Mesendoderm (in vitro differentiated cells): ENCODE data around the gene ST3GAL4.
"Not testable (repeated sequence)": the region's sequence is repeated elsewhere in the genome, so short reads cannot be mapped to it uniquely, and the experiment has no call there.

Experiments
- DNase-seq: peaks from one replicate; pipeline ENCODE4 v3.0.0; 2013
- H2AK5ac ChIP-seq: 2 replicates; pipeline ENCODE4 v1.6.1; 2013; ENCODE audit warnings: low read length, inconsistent platforms
- H2BK120ac ChIP-seq: 2 replicates; pipeline ENCODE4 v1.6.1; 2013; ENCODE audit warnings: low read depth, mild to moderate bottlenecking, low read length, moderate library complexity, mixed read lengths
- H2BK15ac ChIP-seq: replicated peaks from 2 replicates; pipeline ENCODE4 v1.6.1; 2013; ENCODE audit warnings: low read depth, mild to moderate bottlenecking, moderate library complexity
- H2BK5ac ChIP-seq: 2 replicates; pipeline ENCODE4 v1.6.1; 2013; ENCODE audit warnings: low read length, inconsistent platforms
- H3K18ac ChIP-seq: 2 replicates; pipeline ENCODE4 v1.6.1; 2013; ENCODE audit warnings: mild to moderate bottlenecking, low read length, mixed read lengths
- H3K23ac ChIP-seq: one replicate; pipeline ENCODE4 v1.6.1; 2013; ENCODE audit warnings: low read length
- H3K27ac ChIP-seq: 2 replicates; pipeline ENCODE4 v1.5.1; 2013; ENCODE audit warnings: low read depth, mild to moderate bottlenecking, inconsistent platforms, low read length, moderate library complexity
- H3K27me3 ChIP-seq: 2 replicates; pipeline ENCODE4 v1.6.1; 2013; ENCODE audit warnings: low read length, control low read depth, mild to moderate bottlenecking, inconsistent platforms; ENCODE audit not compliant: insufficient read depth, poor library complexity
- H3K36me3 ChIP-seq: 2 replicates; pipeline ENCODE4 v1.6.1; 2013; ENCODE audit warnings: low read length, inconsistent platforms; ENCODE audit not compliant: control insufficient read depth, insufficient read depth
- H3K4ac ChIP-seq: one replicate; pipeline ENCODE4 v1.6.1; 2013; ENCODE audit warnings: low read depth, mild to moderate bottlenecking, low read length, moderate library complexity
- H3K4me1 ChIP-seq: 2 replicates; pipeline ENCODE4 v1.6.1; 2013; ENCODE audit warnings: low read depth, low read length, inconsistent platforms; ENCODE audit not compliant: control insufficient read depth
- H3K4me2 ChIP-seq: 2 replicates; pipeline ENCODE4 v1.6.1; 2013; ENCODE audit warnings: low read length
- H3K4me3 ChIP-seq: 2 replicates; pipeline ENCODE4 v1.5.1; 2013; ENCODE audit warnings: mild to moderate bottlenecking, low read length
- H3K56ac ChIP-seq: one replicate; pipeline ENCODE4 v1.6.1; 2013; ENCODE audit warnings: low read length
- H3K79me1 ChIP-seq: 2 replicates; pipeline ENCODE4 v1.6.1; 2013; ENCODE audit warnings: low read length, inconsistent platforms
- H3K79me2 ChIP-seq: 2 replicates; pipeline ENCODE4 v1.6.1; 2013; ENCODE audit warnings: mild to moderate bottlenecking, low read length; ENCODE audit not compliant: control insufficient read depth, insufficient read depth
- H3K9ac ChIP-seq: 2 replicates; pipeline ENCODE4 v1.6.1; 2013; ENCODE audit warnings: low read length, inconsistent platforms
- H4K5ac ChIP-seq: one replicate; pipeline ENCODE4 v1.6.1; 2013; ENCODE audit warnings: low read length
- H4K8ac ChIP-seq: one replicate; pipeline ENCODE4 v1.6.1; 2013; ENCODE audit warnings: low read depth, mild to moderate bottlenecking, control low read depth, low read length, moderate library complexity
- WGBS: extraction: QIAGEN DNeasy Blood & Tissue Kit; methylation state at CpG from one replicate; pipeline ENCODE4 v1.1.7; 2013; ENCODE audit warnings: low lambda C conversion rate, missing lambda C conversion rate; ENCODE audit not compliant: insufficient coverage; ENCODE audit errors: extremely low coverage; 5-methylcytosine and 5-hydroxymethylcytosine counted together

The ST3GAL4 gene

GRCh38 chr11:126391970-126392632 lies 36.6 kb downstream of the ST3GAL4 start:
- no peaks in the 10 kb centered on the region for H3K79me2 ChIP-seq
- H3K79me1 ChIP-seq = peaks cover 2% of the 10 kb centered on the region
- no peak overlapping the region for H3K4ac ChIP-seq
- no peak overlapping the region for H2AK5ac ChIP-seq
- H3K18ac ChIP-seq = no peak overlapping the region
- no peak overlapping the region for H3K4me2 ChIP-seq
- no peaks in the 10 kb centered on the region for H3K4me1 ChIP-seq
- no peak overlapping the region for H3K9ac ChIP-seq
- H3K23ac ChIP-seq = no peak overlapping the region
- no peak overlapping the region for H2BK120ac ChIP-seq
- no peak overlapping the region for H3K56ac ChIP-seq
- no peak overlapping the region for H4K5ac ChIP-seq
- peak; percentile 65 for DNase-seq
- WGBS = no CpG with 5 or more reads among the region's 8 CpGs
- H3K27me3 ChIP-seq = no peaks in the 10 kb centered on the region
- H3K27ac ChIP-seq = no peak overlapping the region
- H2BK15ac ChIP-seq = no peak overlapping the region
- H4K8ac ChIP-seq = no peak overlapping the region
- H3K4me3 ChIP-seq = no peak overlapping the region
- no peak overlapping the region for H2BK5ac ChIP-seq
- no peaks in the 10 kb centered on the region for H3K36me3 ChIP-seq

DNA sequence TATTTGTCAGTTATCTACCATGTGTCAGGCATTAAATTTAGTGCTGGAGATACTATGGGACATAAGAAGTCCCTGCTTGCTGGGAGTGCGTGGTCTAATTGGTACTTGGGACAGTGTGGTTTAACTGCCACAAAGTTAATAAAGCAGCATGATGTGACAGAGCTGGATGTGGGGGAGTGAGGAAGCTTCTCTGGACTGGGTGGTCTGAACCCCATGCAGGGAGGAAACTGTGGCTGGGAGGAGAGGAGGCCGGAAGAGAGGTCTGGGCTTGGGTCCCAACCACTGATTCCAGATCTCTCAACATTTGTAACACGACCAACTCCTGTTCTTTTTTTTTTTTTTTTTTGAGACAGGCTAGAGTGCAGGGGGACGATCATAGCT lies 37.1 kb downstream of the ST3GAL4 start:
- Histone ChIP-seq H2AK5ac (no peak overlapping the region), H3K23ac (no peak overlapping the region), H2BK15ac (no peak overlapping the region), H3K18ac (no peak overlapping the region), H4K8ac (no peak overlapping the region), H4K5ac (no peak overlapping the region), H3K79me2 (no peaks in the 10 kb centered on the region), H3K36me3 (no peaks in the 10 kb centered on the region), H2BK5ac (no peak overlapping the region), H3K27ac (no peak overlapping the region), H3K79me1 (peaks cover 2% of the 10 kb centered on the region), H3K4me2 (no peak overlapping the region), H3K9ac (no peak overlapping the region), H2BK120ac (no peak overlapping the region), H3K56ac (no peak overlapping the region), H3K4me1 (no peaks in the 10 kb centered on the region), H3K27me3 (no peaks in the 10 kb centered on the region), H3K4me3 (no peak overlapping the region), H3K4ac (no peak overlapping the region)
- DNase-seq = no peak
- WGBS = no CpG with 5 or more reads among the region's 4 CpGs

- no peaks in the 10 kb centered on the region for H3K79me2 ChIP-seq
- no peaks in the 10 kb centered on the region for H3K27me3 ChIP-seq
- H2AK5ac ChIP-seq = no peak overlapping the region
- H3K18ac ChIP-seq = no peak overlapping the region
- no peak overlapping the region for H3K4me3 ChIP-seq
- no peak overlapping the region for H3K27ac ChIP-seq
- WGBS = no CpG with 5 or more reads among the region's 5 CpGs
- H3K4ac ChIP-seq = no peak overlapping the region
- H3K79me1 ChIP-seq = peaks cover 2% of the 10 kb centered on the region
- no peak overlapping the region for H3K23ac ChIP-seq
- H2BK5ac ChIP-seq = no peak overlapping the region
- H2BK120ac ChIP-seq = no peak overlapping the region
- no peak overlapping the region for H4K5ac ChIP-seq
- H3K4me1 ChIP-seq = no peaks in the 10 kb centered on the region
- no peak overlapping the region for H3K4me2 ChIP-seq
- H3K9ac ChIP-seq = no peak overlapping the region
- H3K56ac ChIP-seq = no peak overlapping the region
- no peaks in the 10 kb centered on the region for H3K36me3 ChIP-seq
- no peak for DNase-seq
- no peak overlapping the region for H2BK15ac ChIP-seq
- no peak overlapping the region for H4K8ac ChIP-seq
These were observed 37.7 kb downstream of the ST3GAL4 start for GRCh38 chr11:126393143-126393542.

- Histone ChIP-seq H3K79me1 (peaks cover 2% of the 10 kb centered on the region), H3K36me3 (no peaks in the 10 kb centered on the region), H2BK120ac (no peak overlapping the region), H2BK15ac (no peak overlapping the region), H3K27ac (no peak overlapping the region), H2BK5ac (no peak overlapping the region), H3K4me1 (no peaks in the 10 kb centered on the region), H4K8ac (no peak overlapping the region), H3K23ac (no peak overlapping the region), H2AK5ac (no peak overlapping the region), H4K5ac (no peak overlapping the region), H3K18ac (no peak overlapping the region), H3K4ac (no peak overlapping the region), H3K79me2 (no peaks in the 10 kb centered on the region), H3K4me3 (no peak overlapping the region), H3K9ac (no peak overlapping the region), H3K27me3 (no peaks in the 10 kb centered on the region), H3K56ac (no peak overlapping the region), H3K4me2 (no peak overlapping the region)
- DNase-seq = no peak
- no CpG with 5 or more reads among the region's 3 CpGs for WGBS
These were observed 38.5 kb downstream of the ST3GAL4 start for GRCh38 chr11:126394036-126394435.

- not testable (repeated sequence) for H3K4me2 ChIP-seq, H3K27ac ChIP-seq, H3K9ac ChIP-seq, H2AK5ac ChIP-seq, H3K79me1 ChIP-seq, H3K56ac ChIP-seq, H3K36me3 ChIP-seq, H4K5ac ChIP-seq, H3K27me3 ChIP-seq, H3K79me2 ChIP-seq, H3K4me1 ChIP-seq, H3K4ac ChIP-seq, DNase-seq, H4K8ac ChIP-seq, H2BK120ac ChIP-seq, H3K23ac ChIP-seq, H3K18ac ChIP-seq, H3K4me3 ChIP-seq, H2BK5ac ChIP-seq, H2BK15ac ChIP-seq
- no CpG with 5 or more reads among the region's 7 CpGs for WGBS
These were observed 39.2 kb downstream of the ST3GAL4 start for GRCh38 chr11:126394634-126395072.

- no CpG with 5 or more reads among the region's 13 CpGs for WGBS
- H4K5ac ChIP-seq, H3K18ac ChIP-seq, H3K56ac ChIP-seq, H3K36me3 ChIP-seq, H3K4me3 ChIP-seq, H3K27ac ChIP-seq, H2AK5ac ChIP-seq, H3K27me3 ChIP-seq, H3K4ac ChIP-seq, H3K79me1 ChIP-seq, DNase-seq, H4K8ac ChIP-seq, H2BK15ac ChIP-seq, H3K9ac ChIP-seq, H3K23ac ChIP-seq, H3K79me2 ChIP-seq, H2BK120ac ChIP-seq, H3K4me1 ChIP-seq, H2BK5ac ChIP-seq, H3K4me2 ChIP-seq: not testable (repeated sequence)
These were observed 40.3 kb downstream of the ST3GAL4 start for GRCh38 chr11:126395784-126396183.
